ENCODE data around the gene MYT1. TPM values are rescaled to one million over a fixed set of nuclear protein-coding genes. Genes with fewer than 3 reads are reported as not detected.

MYT1 gene
- total RNA-seq, 1 donor from 2014 or later: 0.20 TPM

- intact Hi-C loops (cut with micrococcal nuclease): no loop called here
- ATAC-seq (no peak), DNase-seq (no peak)
Measured at GRCh38 chr20:64236137-64237088, 72.2 kb downstream of the MYT1 start.

GRCh38 chr20:64237316-64237715 is 73.1 kb downstream of the MYT1 start:
- DNase-seq: no peak
- intact Hi-C loops (cut with micrococcal nuclease): no loop called here
- ATAC-seq: no peak

- ATAC-seq: peak; percentile 34
- DNase-seq: no peak
Measured at GRCh38 chr20:64238115-64238825, 74.0 kb downstream of the MYT1 start.

DNA sequence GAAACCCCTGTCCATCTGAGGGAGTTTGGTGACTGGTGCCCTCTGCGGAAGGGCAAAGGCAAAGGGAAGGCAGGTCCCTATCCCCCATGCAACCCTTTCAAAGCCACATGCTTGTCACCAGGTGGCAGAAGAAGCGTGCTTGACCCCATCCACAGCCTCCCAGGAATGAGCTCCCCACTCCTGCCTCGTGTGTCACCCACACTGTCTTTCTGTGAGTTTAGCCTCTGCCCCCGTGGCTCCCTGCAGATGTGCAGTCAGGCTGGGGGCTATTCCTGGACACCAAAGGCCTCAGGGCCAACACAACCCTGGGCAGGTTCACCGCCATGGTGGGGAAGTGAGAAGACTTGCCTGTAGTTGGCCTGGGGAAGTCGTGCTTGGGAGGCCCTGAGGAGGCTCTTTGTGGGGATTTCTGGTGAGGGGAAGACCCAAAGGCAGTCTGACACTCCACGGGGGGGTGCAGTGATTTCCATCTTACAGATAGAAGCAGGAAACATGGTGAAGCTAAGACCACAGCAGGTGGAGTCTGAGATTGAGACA is 74.7 kb downstream of the MYT1 start:
- intact Hi-C loops (cut with micrococcal nuclease): no loop called here
- DNase-seq (no peak), ATAC-seq (no peak)

More at GRCh38 chr20:64238115-64238825, 74.0 kb downstream of the MYT1 start:
- intact Hi-C loops (cut with micrococcal nuclease): no loop called here

DNA sequence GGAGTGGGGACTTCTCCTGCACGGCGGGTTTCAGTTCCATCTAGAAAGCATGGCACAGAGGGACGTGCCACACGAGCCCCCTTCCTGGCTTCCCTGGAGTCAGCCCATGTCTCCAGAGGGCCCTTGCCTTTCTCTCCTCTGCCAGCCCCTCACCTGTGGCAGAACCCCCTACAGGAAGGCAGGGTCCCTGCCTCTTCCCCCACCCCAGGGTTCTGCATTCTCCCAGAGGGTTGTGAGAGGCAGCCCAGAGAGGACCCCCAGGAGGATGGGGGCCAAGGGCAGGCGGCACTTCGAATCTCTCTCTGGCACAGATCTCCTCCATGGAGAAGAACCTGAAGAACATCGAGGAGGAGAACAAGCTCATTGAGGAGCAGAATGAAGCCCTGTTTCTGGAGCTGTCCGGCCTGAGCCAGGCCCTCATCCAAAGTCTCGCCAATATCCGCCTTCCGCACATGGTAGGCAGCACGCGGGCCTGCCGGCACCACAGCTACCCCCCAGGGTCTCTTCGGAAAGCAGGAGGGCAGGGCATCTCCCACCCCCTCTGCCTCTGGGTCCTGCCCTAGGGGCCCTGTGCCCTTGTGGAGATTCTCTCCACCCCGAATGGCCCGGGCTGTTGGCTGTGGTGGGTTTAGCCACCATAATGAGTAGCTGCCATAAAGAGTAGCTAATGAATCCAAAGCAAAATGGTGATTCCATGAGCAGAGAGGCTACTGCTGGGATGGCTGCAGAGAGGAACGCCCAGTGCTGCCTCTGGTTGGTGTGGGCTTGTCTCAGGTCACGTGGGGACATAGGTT is 75.4 kb downstream of the MYT1 start:
- DNase-seq (no peak), ATAC-seq (no peak)
- intact Hi-C loops (cut with micrococcal nuclease): no loop called here

DNA sequence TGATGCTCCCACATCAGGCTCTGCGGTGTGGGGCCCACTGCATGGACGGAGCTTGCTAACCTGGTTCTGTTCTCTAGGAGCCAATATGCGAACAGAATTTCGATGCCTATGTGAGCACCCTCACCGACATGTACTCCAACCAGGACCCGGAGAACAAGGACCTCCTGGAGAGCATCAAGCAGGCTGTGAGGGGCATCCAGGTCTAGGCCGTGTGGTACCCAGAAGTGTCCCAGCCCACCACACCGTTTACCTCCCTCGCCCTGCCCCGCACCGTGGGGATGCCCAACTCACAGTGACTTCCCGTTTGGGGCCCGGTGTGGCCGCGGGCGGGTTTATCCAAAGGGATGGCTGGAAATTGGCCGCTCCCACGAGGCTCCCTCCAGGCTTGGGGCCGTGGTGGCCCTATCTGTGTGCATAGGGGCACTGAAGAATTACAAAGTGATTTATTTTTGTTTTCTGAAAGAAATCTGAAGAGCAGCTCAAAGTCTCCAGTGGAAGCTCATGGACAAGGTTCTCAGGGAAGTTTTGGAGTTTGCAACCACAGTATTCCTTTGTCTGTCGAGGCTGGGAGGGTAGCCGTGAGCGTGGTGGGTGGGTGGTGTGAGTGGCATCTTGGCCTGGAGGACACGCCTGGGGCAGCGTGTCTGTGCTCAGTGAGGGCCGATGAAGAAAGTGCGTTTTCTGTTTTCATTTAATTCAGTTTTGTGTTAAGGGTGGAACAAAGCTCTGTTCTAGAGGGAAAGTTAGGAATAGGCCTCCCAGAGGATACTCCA is 76.2 kb downstream of the MYT1 start:
- no peak for ATAC-seq
- no peak for DNase-seq
- intact Hi-C loops (cut with micrococcal nuclease): no loop called here

GRCh38 chr20:64241061-64241460 is 76.8 kb downstream of the MYT1 start:
- DNase-seq: no peak
- no peak for ATAC-seq
- intact Hi-C loops (cut with micrococcal nuclease): no loop called here

DNA sequence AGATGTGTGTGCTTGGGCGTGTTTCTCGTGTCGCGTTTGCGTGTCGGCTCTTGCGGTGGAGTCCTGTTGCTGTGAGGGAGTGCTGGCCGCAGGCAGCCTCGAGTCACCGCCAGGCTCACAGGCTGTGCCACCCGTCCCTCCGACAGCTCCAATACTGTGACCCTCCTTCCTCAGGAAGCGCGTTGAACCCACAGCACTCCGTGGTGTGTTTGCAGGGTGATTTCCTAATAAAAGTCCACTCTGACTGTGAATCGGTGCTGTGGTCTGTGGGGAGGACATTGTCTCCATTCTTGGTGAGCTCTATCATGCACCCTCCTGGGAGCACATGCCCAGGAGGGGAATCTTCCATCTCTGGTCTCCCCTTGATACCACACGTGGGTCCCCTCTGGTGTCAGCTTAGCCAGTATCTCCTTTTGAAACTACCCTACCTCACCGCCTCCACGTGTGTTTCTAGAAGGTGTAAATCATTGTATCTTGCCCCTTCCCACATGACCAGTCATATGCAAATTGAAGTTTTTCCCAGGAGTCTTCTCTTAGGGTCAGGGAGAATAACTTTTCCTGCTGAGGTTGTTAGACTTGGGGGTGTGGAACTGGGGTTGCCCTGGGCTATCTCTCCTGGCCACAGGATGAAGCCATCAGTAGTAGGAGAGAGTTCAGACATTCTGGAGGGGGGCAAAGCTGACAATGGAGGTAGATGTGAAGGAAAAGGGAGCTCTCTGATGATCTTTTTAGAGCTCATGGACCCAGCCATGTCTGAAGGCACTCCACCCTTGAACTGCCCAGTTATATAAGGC is 77.9 kb downstream of the MYT1 start:
- no peak for DNase-seq
- intact Hi-C loops (cut with micrococcal nuclease): no loop called here

DNA sequence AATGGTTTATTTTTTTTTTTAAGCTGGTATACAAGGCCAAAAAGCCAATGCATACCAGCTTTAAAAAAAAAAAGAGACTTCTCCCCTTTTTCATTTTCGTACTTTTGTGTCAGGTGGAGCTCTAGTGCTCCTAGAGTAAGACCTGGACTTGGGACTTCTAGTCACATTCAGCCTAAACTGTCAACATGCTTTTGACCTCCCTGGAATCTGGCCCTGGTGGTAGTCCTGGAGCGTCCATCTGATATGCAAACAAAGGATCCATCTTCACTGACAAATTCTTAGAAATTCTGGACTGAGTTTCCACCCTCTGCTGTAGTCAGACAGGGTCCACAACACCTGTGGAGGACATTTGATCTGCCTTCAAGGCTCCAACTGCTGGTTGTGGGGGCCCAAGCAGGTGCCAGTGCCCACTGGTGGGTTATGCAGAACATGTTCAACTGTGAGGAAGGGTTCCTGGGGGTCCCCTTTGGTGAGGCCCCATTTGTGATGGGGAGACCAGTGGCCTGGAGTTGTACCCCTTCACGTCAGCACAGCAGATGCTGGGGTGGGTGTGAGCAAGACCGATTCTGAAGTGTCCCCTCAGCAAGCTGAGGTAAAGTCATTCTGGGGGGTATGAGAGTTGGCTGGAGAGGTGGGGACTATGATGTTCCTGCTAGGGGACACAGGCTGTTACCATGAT is 78.7 kb downstream of the MYT1 start:
- intact Hi-C loops (cut with micrococcal nuclease): no loop called here
- ATAC-seq (no peak), DNase-seq (no peak)

More for the DNA sequence above, 77.9 kb downstream of the MYT1 start:
- ATAC-seq: no peak

GRCh38 chr20:64244281-64244805 is 80.1 kb downstream of the MYT1 start:
- intact Hi-C loops (cut with micrococcal nuclease): no loop called here
- ATAC-seq: no peak
- DNase-seq: no peak

- intact Hi-C loops (cut with micrococcal nuclease): no loop called here
- no peak for DNase-seq
- no peak for ATAC-seq
Measured at GRCh38 chr20:64244870-64245603, 80.8 kb downstream of the MYT1 start.

DNA sequence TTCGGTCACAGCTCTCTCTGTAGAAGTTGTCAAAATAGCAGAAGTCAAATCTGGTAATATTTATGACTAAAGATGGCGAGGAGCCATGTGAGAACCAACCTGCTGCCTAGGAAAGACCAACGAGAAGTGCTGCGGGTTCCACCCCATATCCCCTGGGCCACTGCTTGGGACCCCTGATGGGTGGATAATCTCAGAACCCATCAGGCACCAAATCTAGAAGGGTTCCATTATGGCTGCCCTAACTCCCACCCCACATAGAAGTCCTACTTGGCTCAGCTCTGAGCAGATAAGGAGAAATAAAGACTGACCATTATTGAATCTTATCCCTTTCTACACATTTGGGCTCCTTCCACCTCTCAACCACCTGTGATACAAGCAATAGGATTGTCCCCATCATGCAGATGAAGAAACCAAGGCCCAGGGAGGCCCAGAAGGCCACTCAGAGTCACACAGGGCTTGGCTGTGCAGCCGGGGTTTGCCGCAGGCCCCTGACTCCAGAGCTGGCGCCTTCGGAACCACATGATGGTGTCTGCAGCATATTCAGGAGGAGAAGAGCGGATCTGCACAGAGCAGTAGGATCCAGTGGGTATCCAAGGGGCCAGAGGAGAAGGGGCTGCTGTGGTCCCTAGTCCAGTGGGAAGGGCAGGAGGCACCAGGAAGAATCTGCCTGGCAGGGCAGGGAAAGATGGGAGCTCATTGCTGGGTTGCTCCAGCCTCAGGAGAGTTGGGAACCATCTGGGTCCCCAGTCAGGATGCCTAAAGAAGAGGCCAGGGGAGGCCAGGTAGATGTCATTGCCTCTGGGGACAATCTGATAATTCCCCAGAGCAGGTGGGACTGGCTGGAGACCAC is 81.7 kb downstream of the MYT1 start:
- DNase-seq (no peak), ATAC-seq (no peak)
- intact Hi-C loops (cut with micrococcal nuclease): no loop called here

GRCh38 chr20:64246616-64247306 is 82.5 kb downstream of the MYT1 start:
- DNase-seq: no peak
- ATAC-seq: no peak
- intact Hi-C loops (cut with micrococcal nuclease): no loop called here

- intact Hi-C loops (cut with micrococcal nuclease): no loop called here
- DNase-seq: no peak
Measured at GRCh38 chr20:64247307-64247618, 83.0 kb downstream of the MYT1 start.

More at GRCh38 chr20:64247307-64247618, 83.0 kb downstream of the MYT1 start:
- ATAC-seq: no peak

Data from left ventricle myocardium superior (tissue), 1 donor.